ENCODE data around the gene PLXNB2. TPM values are rescaled to one million over a fixed set of nuclear protein-coding genes. Genes with fewer than 3 reads are reported as not detected.

PLXNB2 gene
- total RNA-seq, 3 donors from 2014 or later (not counting 1 experiment from before 2014, with no cell fraction given) = 6.0 to 34.7 (median 18.9) TPM

- H3K9me3 ChIP-seq (ENCODE audit: control insufficient read depth, insufficient read depth, low read length) = no peaks in the 10 kb centered on the region
- H3K4me3 ChIP-seq (ENCODE audit: low read length) = no peak overlapping the region
- H3K36me3 ChIP-seq (ENCODE audit: control insufficient read depth, insufficient read depth, low read length) = no peaks in the 10 kb centered on the region
- H3K36me3 Mint-ChIP-seq = no peaks in the 10 kb centered on the region
- peaks cover 8 to 18% of the 10 kb centered on the region in 2 donors for H3K4me1 Mint-ChIP-seq
- 87% methylated on average over 20 of the region's 21 CpGs for WGBS (ENCODE audit: insufficient coverage)
- peaks cover 6 to 13% of the 10 kb centered on the region in 2 donors for H3K27me3 Mint-ChIP-seq (ENCODE audit: low read depth in 2 of 2)
- intact Hi-C loops (cut with micrococcal nuclease) = no loop called here
- peaks cover 15% of the 10 kb centered on the region for H3K27me3 ChIP-seq (ENCODE audit: control insufficient read depth, insufficient read depth, low read length)
- no peak for DNase-seq
- H3K27ac ChIP-seq (ENCODE audit: low read length) = no peak overlapping the region
- H3K4me3 Mint-ChIP-seq = peak overlapping the region; percentile 28
- H3K9me3 Mint-ChIP-seq = no peaks in the 10 kb centered on the region
- H3K27ac Mint-ChIP-seq = no peak overlapping the region
- no peak for ATAC-seq
- no peak for TF ChIP-seq CTCF (IDR thresholded peaks at IDR 0.05)
- H3K4me1 ChIP-seq (ENCODE audit: control insufficient read depth, insufficient read depth, low read length) = peaks cover 57% of the 10 kb centered on the region
Observed at GRCh38 chr22:50310031-50310722, 2.7 kb upstream of the PLXNB2 start.

GRCh38 chr22:50309601-50309991 lies 2.1 kb upstream of the PLXNB2 start:
- no peak overlapping the region for H3K4me3 Mint-ChIP-seq
- Histone ChIP-seq H3K27ac (ENCODE audit: low read length) (no peak overlapping the region), H3K4me3 (ENCODE audit: low read length) (no peak overlapping the region), H3K4me1 (ENCODE audit: control insufficient read depth, insufficient read depth, low read length) (peaks cover 57% of the 10 kb centered on the region), H3K27me3 (ENCODE audit: control insufficient read depth, insufficient read depth, low read length) (peaks cover 15% of the 10 kb centered on the region), H3K36me3 (ENCODE audit: control insufficient read depth, insufficient read depth, low read length) (no peaks in the 10 kb centered on the region), H3K9me3 (ENCODE audit: control insufficient read depth, insufficient read depth, low read length) (no peaks in the 10 kb centered on the region)
- no peak for ATAC-seq
- peaks cover 6 to 18% of the 10 kb centered on the region in 2 donors for H3K27me3 Mint-ChIP-seq (ENCODE audit: low read depth in 2 of 2)
- TF ChIP-seq CTCF (IDR thresholded peaks at IDR 0.05) = no peak
- H3K4me1 Mint-ChIP-seq = peaks cover 6 to 15% of the 10 kb centered on the region in 2 donors
- no peaks in the 10 kb centered on the region for H3K9me3 Mint-ChIP-seq
- 78% methylated on average over 7 of the region's 7 CpGs for WGBS (ENCODE audit: insufficient coverage)
- DNase-seq = no peak
- intact Hi-C loops (cut with micrococcal nuclease) = no loop called here
- H3K36me3 Mint-ChIP-seq = no peaks in the 10 kb centered on the region
- H3K27ac Mint-ChIP-seq = no peak overlapping the region

GRCh38 chr22:50308986-50309600 lies 1.6 kb upstream of the PLXNB2 start:
- Histone ChIP-seq H3K9me3 (ENCODE audit: control insufficient read depth, insufficient read depth, low read length) (no peaks in the 10 kb centered on the region), H3K4me3 (ENCODE audit: low read length) (no peak overlapping the region), H3K36me3 (ENCODE audit: control insufficient read depth, insufficient read depth, low read length) (no peaks in the 10 kb centered on the region), H3K4me1 (ENCODE audit: control insufficient read depth, insufficient read depth, low read length) (peaks cover 56% of the 10 kb centered on the region), H3K27me3 (ENCODE audit: control insufficient read depth, insufficient read depth, low read length) (peaks cover 15% of the 10 kb centered on the region), H3K27ac (ENCODE audit: low read length) (no peak overlapping the region)
- H3K36me3 Mint-ChIP-seq = no peaks in the 10 kb centered on the region
- DNase-seq = no peak
- TF ChIP-seq CTCF (IDR thresholded peaks at IDR 0.05) = no peak
- WGBS (ENCODE audit: insufficient coverage) = 64% methylated on average over 9 of the region's 9 CpGs
- peaks cover 6 to 22% of the 10 kb centered on the region in 2 donors for H3K27me3 Mint-ChIP-seq (ENCODE audit: low read depth in 2 of 2)
- H3K4me3 Mint-ChIP-seq = peak overlapping the region; percentile 59
- intact Hi-C loops (cut with micrococcal nuclease) = no loop called here
- H3K4me1 Mint-ChIP-seq = peaks cover 1 to 14% of the 10 kb centered on the region in 2 donors
- no peak overlapping the region for H3K27ac Mint-ChIP-seq
- no peak for ATAC-seq
- H3K9me3 Mint-ChIP-seq = no peaks in the 10 kb centered on the region

Data from natural killer cell (primary cell).